Measurements from ENCODE around the gene FBXO31. TPM values are rescaled to one million over a fixed set of nuclear protein-coding genes. Genes with fewer than 3 reads are reported as not detected.

FBXO31 gene
- total and polyA plus RNA-seq, 2 experiments from 2014 or later = 19.3 to 31.0 TPM

GRCh38 chr16:87297918-87298631 is 85.5 kb downstream of the FBXO31 start:
- TF ChIP-seq EZH2 (IDR thresholded peaks at IDR 0.05; ENCODE audit: insufficient read depth, poor library complexity, severe bottlenecking) (no peak), EZH2phosphoT487 (IDR thresholded peaks at IDR 0.05; ENCODE audit: insufficient read depth, low read depth) (no peak)
- no peaks in the 10 kb centered on the region for H3F3A ChIP-seq (ENCODE audit: insufficient read depth)
- no peak overlapping the region for H3K4me3 ChIP-seq
- H3K27me3 ChIP-seq (replicated peaks; ENCODE audit: insufficient read depth) = no peaks in the 10 kb centered on the region
- DNase-seq = peak; percentile 54
- H3K9me3 ChIP-seq (ENCODE audit: low read depth) = no peaks in the 10 kb centered on the region
- no peak overlapping the region for H3K27ac ChIP-seq
- H3K79me2 ChIP-seq (ENCODE audit: insufficient read depth) = no peaks in the 10 kb centered on the region
- no peaks in the 10 kb centered on the region for H3K36me3 ChIP-seq (ENCODE audit: low read depth)
- H3K9ac ChIP-seq = no peak overlapping the region
- H4K20me1 ChIP-seq (ENCODE audit: insufficient read depth) = no peaks in the 10 kb centered on the region; the same call in 1 of the 2 replicates
- in situ Hi-C loops (cut with MboI) = no loop called here
- H2AFZ ChIP-seq = no peak overlapping the region
- H3K4me1 ChIP-seq (ENCODE audit: insufficient read depth) = no peaks in the 10 kb centered on the region
- 49 to 50% methylated on average over 15 of the region's 15 CpGs for WGBS, 2 experiments (ENCODE audit: low coverage in 1 of 2, low lambda C conversion rate in 2 of 2, missing lambda C conversion rate in 2 of 2)
- no peak overlapping the region for H3K4me2 ChIP-seq (ENCODE audit: unreplicated experiment)
- H3K9me2 ChIP-seq (ENCODE audit: insufficient read depth) = no peaks in the 10 kb centered on the region

DNA sequence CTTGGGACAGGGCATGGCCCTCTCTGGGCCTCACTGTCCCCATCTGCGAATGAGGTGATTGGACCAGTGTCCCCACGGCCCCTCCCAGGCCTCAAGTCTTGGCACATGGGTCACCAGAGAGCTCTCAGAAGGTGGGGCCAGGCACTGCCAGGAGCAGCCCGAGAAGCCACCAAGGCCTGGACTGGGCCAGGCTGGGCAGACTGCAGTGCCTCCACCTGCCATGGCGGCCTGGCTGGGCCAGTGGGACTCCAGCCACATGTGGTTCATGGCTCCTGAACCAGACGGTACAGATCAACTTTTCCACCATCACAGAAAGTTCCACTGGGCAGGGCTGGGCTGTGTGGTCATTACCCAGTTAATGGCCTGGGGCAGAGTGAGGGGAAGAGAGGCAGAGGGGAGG is 86.2 kb downstream of the FBXO31 start:
- Histone ChIP-seq H3F3A (ENCODE audit: insufficient read depth) (no peaks in the 10 kb centered on the region), H3K9ac (no peak overlapping the region), H3K4me3 (no peak overlapping the region), H3K79me2 (ENCODE audit: insufficient read depth) (no peaks in the 10 kb centered on the region), H4K20me1 (ENCODE audit: insufficient read depth) (no peaks in the 10 kb centered on the region; the same call in 1 of the 2 replicates), H3K27me3 (replicated peaks; ENCODE audit: insufficient read depth) (no peaks in the 10 kb centered on the region), H3K4me1 (ENCODE audit: insufficient read depth) (no peaks in the 10 kb centered on the region), H2AFZ (no peak overlapping the region), H3K4me2 (ENCODE audit: unreplicated experiment) (no peak overlapping the region), H3K36me3 (ENCODE audit: low read depth) (no peaks in the 10 kb centered on the region), H3K27ac (no peak overlapping the region), H3K9me2 (ENCODE audit: insufficient read depth) (no peaks in the 10 kb centered on the region), H3K9me3 (ENCODE audit: low read depth) (no peaks in the 10 kb centered on the region)
- no peak for DNase-seq
- in situ Hi-C loops (cut with MboI) = no loop called here
- 68 to 72% methylated on average over 5 of the region's 5 CpGs for WGBS, 2 experiments (ENCODE audit: low coverage in 1 of 2, low lambda C conversion rate in 2 of 2, missing lambda C conversion rate in 2 of 2)
- TF ChIP-seq EZH2 (IDR thresholded peaks at IDR 0.05; ENCODE audit: insufficient read depth, poor library complexity, severe bottlenecking) (no peak), EZH2phosphoT487 (IDR thresholded peaks at IDR 0.05; ENCODE audit: insufficient read depth, low read depth) (no peak)

- Histone ChIP-seq H3K4me3 (no peak overlapping the region), H3F3A (ENCODE audit: insufficient read depth) (no peaks in the 10 kb centered on the region), H2AFZ (no peak overlapping the region), H3K79me2 (ENCODE audit: insufficient read depth) (no peaks in the 10 kb centered on the region), H3K27me3 (replicated peaks; ENCODE audit: insufficient read depth) (no peaks in the 10 kb centered on the region), H3K9ac (no peak overlapping the region), H3K9me3 (ENCODE audit: low read depth) (no peaks in the 10 kb centered on the region), H3K27ac (no peak overlapping the region), H3K4me2 (ENCODE audit: unreplicated experiment) (no peak overlapping the region), H3K36me3 (ENCODE audit: low read depth) (no peaks in the 10 kb centered on the region), H3K9me2 (ENCODE audit: insufficient read depth) (no peaks in the 10 kb centered on the region), H4K20me1 (ENCODE audit: insufficient read depth) (no peaks in the 10 kb centered on the region; the same call in 1 of the 2 replicates), H3K4me1 (ENCODE audit: insufficient read depth) (no peaks in the 10 kb centered on the region)
- no peak for DNase-seq
- no peak for TF ChIP-seq EZH2phosphoT487 (IDR thresholded peaks at IDR 0.05; ENCODE audit: insufficient read depth, low read depth)
- no peak for TF ChIP-seq EZH2 (IDR thresholded peaks at IDR 0.05; ENCODE audit: insufficient read depth, poor library complexity, severe bottlenecking)
- in situ Hi-C loops (cut with MboI) = no loop called here
- 83 to 84% methylated on average over 19 to 20 of the region's 20 CpGs for WGBS, 2 experiments (ENCODE audit: low coverage in 1 of 2, low lambda C conversion rate in 2 of 2, missing lambda C conversion rate in 2 of 2)
These were observed 87.7 kb downstream of the FBXO31 start for GRCh38 chr16:87295661-87296531.

- TF ChIP-seq EZH2phosphoT487 (IDR thresholded peaks at IDR 0.05; ENCODE audit: insufficient read depth, low read depth) (no peak), EZH2 (IDR thresholded peaks at IDR 0.05; ENCODE audit: insufficient read depth, poor library complexity, severe bottlenecking) (no peak)
- Histone ChIP-seq H2AFZ (no peak overlapping the region), H3K27ac (no peak overlapping the region), H3K9me3 (ENCODE audit: low read depth) (no peaks in the 10 kb centered on the region), H3K4me3 (no peak overlapping the region), H3K36me3 (ENCODE audit: low read depth) (no peaks in the 10 kb centered on the region), H3K4me1 (ENCODE audit: insufficient read depth) (no peaks in the 10 kb centered on the region), H3K79me2 (ENCODE audit: insufficient read depth) (no peaks in the 10 kb centered on the region), H3K27me3 (replicated peaks; ENCODE audit: insufficient read depth) (no peaks in the 10 kb centered on the region), H3F3A (ENCODE audit: insufficient read depth) (no peaks in the 10 kb centered on the region), H3K4me2 (ENCODE audit: unreplicated experiment) (no peak overlapping the region), H4K20me1 (ENCODE audit: insufficient read depth) (no peaks in the 10 kb centered on the region; the same call in 1 of the 2 replicates), H3K9ac (no peak overlapping the region), H3K9me2 (ENCODE audit: insufficient read depth) (no peaks in the 10 kb centered on the region)
- DNase-seq = no peak
- in situ Hi-C loops (cut with MboI) = no loop called here
- 61 to 68% methylated on average over 4 of the region's 4 CpGs for WGBS, 2 experiments (ENCODE audit: low coverage in 1 of 2, low lambda C conversion rate in 2 of 2, missing lambda C conversion rate in 2 of 2)
These were observed 88.3 kb downstream of the FBXO31 start for GRCh38 chr16:87295259-87295658.
